ENCODE measurements around the gene NUDT5.

DNA sequence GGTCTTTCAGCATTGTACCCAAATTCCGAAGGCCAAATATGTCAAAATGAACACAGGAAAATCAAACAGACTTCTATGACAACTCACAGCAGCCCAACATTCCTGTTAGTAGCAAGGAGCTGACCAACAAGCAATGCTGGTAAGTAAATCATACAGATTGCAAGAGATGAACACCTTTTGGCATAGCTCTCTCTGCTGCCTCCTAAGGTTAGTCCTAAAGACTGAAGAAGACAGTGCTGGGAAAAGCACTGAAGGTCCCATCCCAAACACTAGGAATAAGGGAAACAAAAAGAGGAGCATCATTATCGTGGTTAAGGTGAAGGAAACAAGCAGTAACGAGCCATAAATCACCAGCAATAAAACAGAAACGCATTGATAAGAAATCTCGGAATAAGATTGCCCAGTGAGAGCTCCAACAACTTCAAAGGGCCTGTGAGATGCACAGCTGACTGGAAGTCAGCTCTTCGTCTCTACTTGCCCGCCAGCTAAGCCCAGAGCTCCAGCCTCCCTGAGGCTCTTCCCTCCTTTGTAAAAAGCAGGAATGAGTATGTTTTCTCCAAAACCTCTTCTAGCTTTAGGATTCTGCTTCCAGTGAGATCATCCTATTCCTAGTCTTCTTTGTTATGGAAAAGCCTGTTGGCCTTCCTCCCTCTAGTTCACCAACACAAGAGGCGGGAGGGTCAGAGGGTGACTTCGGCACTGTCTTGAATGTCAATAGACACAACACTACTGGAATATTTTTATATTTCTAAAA is 15.3 kb downstream of the NUDT5 start:
- TF ChIP-seq CTCF (IDR thresholded peaks at IDR 0.05) (no peak), EZH2 (IDR thresholded peaks at IDR 0.05; ENCODE audit: borderline replicate concordance, insufficient read depth, low read depth, low read length, poor library complexity, severe bottlenecking) (no peak)
